Astrocyte of the cerebellum (primary cell): Measurements from ENCODE around the gene TBK1.

Source experiments
- DNase-seq: peaks from one replicate; pipeline ENCODE4 v3.0.0-alpha.2; 2011; ENCODE audit warnings: low read depth
- H3K4me3 ChIP-seq: 2 replicates; pipeline ENCODE4 v1.5.1; 2011; ENCODE audit warnings: mild to moderate bottlenecking, low read depth, low read length, moderate library complexity
- in situ Hi-C: cut with HindIII; loops from 2 replicates; pipeline ENCODE4 v1.10.0; 2017; ENCODE audit warnings: low sequenced_read_pairs
- TF ChIP-seq, protein P1 (sequence below): IDR thresholded peaks from 2 replicates; pipeline ENCODE4 v1.5.1; 2012; ENCODE audit warnings: low read length, low read depth, moderate library complexity, mild to moderate bottlenecking; ENCODE audit errors: missing control alignments

The TBK1 gene

DNA sequence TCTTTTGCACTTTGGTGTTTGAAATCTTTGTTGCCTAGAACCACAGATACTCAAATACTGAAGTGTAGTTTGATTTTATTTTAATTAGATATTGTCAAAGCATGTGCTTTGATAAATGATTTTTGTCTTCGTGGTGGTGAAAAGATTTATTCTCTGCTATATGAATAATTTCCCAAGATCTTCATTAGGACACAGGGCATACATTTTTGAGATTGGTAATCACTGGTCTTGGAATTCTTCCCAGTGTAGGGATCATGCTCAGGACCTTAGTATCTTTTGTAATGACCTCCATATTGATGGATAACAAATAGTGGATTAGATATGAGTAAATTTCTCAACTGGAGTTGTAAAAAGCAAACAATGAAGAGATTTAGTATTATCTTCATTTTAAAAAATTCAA lies 28.2 kb downstream of the TBK1 start:
- in situ Hi-C loops, result no loop called here
- TF ChIP-seq, protein P1, sequence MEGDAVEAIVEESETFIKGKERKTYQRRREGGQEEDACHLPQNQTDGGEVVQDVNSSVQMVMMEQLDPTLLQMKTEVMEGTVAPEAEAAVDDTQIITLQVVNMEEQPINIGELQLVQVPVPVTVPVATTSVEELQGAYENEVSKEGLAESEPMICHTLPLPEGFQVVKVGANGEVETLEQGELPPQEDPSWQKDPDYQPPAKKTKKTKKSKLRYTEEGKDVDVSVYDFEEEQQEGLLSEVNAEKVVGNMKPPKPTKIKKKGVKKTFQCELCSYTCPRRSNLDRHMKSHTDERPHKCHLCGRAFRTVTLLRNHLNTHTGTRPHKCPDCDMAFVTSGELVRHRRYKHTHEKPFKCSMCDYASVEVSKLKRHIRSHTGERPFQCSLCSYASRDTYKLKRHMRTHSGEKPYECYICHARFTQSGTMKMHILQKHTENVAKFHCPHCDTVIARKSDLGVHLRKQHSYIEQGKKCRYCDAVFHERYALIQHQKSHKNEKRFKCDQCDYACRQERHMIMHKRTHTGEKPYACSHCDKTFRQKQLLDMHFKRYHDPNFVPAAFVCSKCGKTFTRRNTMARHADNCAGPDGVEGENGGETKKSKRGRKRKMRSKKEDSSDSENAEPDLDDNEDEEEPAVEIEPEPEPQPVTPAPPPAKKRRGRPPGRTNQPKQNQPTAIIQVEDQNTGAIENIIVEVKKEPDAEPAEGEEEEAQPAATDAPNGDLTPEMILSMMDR, result no peak
- no peak for DNase-seq
- H3K4me3 ChIP-seq, result no peak overlapping the region

DNA sequence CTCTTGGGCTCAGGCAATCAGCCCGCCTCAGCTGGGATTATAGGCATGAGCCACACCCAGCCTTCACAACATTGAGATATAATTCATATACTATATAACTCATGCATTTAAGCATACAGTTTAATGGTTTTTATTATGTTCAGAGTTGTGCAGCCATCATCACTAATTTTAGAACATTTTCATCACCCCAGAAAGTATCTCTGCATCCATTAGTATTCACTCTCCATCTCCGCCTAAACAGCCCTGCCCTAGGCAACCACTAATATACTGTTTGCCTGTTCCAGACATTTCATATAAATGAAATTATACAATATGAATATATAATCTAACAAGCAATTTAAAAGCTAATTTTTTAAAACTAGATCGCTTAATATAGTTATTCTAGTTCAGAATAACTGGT lies 34.7 kb downstream of the TBK1 start:
- no peak for DNase-seq
- in situ Hi-C loops, result loop anchor here (5.0 kb wide), 1 partner anchor 61 kb away; no protein-coding TSS in a partner anchor
- TF ChIP-seq, protein P1, result no peak
- no peak overlapping the region for H3K4me3 ChIP-seq

DNA sequence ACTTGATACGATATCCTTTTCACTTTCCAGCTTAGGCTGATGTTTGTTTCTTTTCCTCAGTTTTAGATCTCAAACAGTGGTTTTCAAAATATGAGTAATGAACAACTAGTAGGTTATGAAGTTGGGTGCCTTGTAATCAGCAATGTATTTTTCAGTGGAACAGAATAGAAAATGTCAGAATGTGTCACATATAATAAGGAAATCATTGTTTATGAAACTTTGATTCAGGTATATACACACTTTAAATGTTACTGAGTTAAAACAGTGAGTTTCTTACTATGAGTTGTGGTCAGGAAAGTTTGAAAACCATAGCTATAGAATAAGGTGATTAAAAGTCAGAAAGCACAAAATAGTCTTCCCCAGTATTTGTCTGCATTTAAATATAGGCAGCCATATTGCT lies 39.8 kb downstream of the TBK1 start:
- TF ChIP-seq, protein P1, result no peak
- no peak for DNase-seq
- in situ Hi-C loops, result no loop called here
- H3K4me3 ChIP-seq, result no peak overlapping the region

DNA sequence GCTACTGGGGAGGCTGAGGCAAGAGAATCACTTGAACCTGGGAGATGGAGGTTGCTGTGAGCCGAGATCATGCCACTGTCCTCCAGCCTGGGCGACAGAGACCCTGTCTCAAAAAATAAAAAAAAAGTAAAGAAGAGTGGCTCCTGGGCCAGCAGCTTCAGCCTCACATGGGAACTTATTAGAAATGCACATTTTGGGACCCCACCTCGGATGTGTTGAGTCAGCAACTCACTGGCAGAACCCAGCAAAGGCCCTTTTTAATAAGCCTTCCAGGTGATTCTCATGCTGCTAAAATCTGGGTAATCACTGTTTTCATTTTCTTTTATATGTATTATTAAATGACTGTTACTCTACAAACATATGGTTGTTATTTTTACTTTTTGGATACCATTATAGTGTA lies 41.6 kb downstream of the TBK1 start:
- in situ Hi-C loops, result no loop called here
- TF ChIP-seq, protein P1, result no peak
- H3K4me3 ChIP-seq, result no peak overlapping the region
- DNase-seq, result no peak

DNA sequence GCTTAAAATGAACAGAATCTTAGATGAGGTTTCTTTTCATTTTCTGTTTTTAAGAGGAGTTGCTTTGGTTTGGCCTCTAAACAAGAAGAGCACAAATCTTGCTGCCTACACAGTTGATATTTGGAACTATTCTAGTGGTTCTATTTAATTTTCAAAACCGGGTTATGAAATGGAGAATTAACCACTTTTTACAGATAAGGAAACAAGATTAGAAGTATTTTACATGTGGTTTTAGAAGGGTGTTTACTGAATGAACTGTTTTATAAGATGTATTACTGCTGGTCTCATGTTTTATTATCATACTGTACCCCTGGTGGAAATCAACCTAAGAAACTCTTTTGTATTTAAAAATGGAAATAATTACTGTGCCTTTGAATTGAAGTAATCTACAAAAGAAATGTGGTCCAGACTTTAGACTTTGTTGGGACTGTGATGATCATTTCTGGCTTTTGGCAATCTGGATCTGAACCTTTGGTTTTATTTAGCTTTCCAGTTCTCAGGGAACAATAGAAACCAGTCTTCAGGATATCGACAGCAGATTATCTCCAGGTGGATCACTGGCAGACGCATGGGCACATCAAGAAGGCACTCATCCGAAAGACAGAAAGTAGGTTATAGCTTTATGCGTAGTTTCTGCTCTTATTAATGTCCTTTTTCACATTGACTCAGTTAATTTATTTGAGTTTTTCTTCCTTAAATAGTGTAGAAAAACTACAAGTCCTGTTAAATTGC lies 43.2 kb downstream of the TBK1 start:
- in situ Hi-C loops, result no loop called here
- TF ChIP-seq, protein P1, result no peak
- no peak for DNase-seq

DNA sequence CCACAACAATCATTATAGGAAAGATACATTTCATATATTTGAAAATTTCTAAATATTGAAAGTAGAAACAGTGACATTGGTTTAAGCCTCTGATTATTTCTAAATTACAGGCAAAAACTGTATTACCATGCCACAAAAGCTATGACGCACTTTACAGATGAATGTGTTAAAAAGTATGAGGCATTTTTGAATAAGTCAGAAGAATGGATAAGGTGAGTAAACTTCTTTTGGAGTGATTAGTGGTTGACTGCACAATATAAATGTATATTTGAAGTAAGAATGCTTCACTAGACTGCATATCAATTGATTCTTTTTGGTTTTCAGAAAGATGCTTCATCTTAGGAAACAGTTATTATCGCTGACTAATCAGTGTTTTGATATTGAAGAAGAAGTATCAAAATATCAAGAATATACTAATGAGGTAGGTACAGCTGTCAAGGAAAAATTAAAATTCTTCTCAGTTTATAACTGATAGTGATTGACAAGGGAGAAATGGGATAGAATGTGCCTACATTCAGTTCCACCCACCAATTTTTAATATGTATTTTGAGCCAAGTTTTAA lies 45.0 kb downstream of the TBK1 start:
- in situ Hi-C loops, result no loop called here
- DNase-seq, result no peak
- TF ChIP-seq, protein P1, result no peak
- no peak overlapping the region for H3K4me3 ChIP-seq

More for the DNA sequence above, 43.2 kb downstream of the TBK1 start:
- H3K4me3 ChIP-seq, result no peak overlapping the region
